SJCRH30 (cell line): ENCODE measurements around the gene PLCL1. TPM values are rescaled to one million over a fixed set of nuclear protein-coding genes. Genes with fewer than 3 reads are reported as not detected.
A peak's percentile ranks its signal among the peaks of the same experiment; 100 is the strongest.

Experiments
- DNase-seq, 2 experiments: peaks; one replicate each; pipeline ENCODE4 v3.0.0-alpha.2; 2015 to 2020
- H3K27ac ChIP-seq: fragments of 250-450 bp; sonication (Bioruptor Pico); 2 replicates; pipeline ENCODE4 v1.5.1; 2020; ENCODE audit warnings: mild to moderate bottlenecking, moderate library complexity
- H3K27me3 ChIP-seq: fragments of 250-450 bp; sonication (Bioruptor Pico); 2 replicates; pipeline ENCODE4 v1.5.1; 2020; ENCODE audit warnings: mild to moderate bottlenecking, moderate library complexity
- H3K36me3 ChIP-seq: fragments of 250-450 bp; sonication (Bioruptor Pico); 2 replicates; pipeline ENCODE4 v1.5.1; 2020; ENCODE audit warnings: mild to moderate bottlenecking, moderate library complexity
- H3K4me1 ChIP-seq: fragments of 250-450 bp; sonication (Bioruptor Pico); 2 replicates; pipeline ENCODE4 v1.5.1; 2020; ENCODE audit warnings: mild to moderate bottlenecking, moderate library complexity
- H3K4me3 ChIP-seq: fragments of 250-450 bp; sonication (Bioruptor Pico); 2 replicates; pipeline ENCODE4 v1.5.1; 2020; ENCODE audit warnings: mild to moderate bottlenecking, moderate library complexity
- H3K9me3 ChIP-seq: fragments of 250-450 bp; sonication (Bioruptor Pico); replicated peaks from 2 replicates; pipeline ENCODE4 v1.5.1; 2020; ENCODE audit warnings: mild to moderate bottlenecking, moderate library complexity
- total RNA-seq: library from RNA; depleted of rRNA; stranded (reverse); fragments of >200 nt; shearing (Covaris generic); gene quantifications from 2 replicates; pipeline ENCODE4 v1.2.3, GENCODE V29; 2014

The PLCL1 gene
- total RNA-seq, 1 experiment from 2014 or later: not detected

DNA sequence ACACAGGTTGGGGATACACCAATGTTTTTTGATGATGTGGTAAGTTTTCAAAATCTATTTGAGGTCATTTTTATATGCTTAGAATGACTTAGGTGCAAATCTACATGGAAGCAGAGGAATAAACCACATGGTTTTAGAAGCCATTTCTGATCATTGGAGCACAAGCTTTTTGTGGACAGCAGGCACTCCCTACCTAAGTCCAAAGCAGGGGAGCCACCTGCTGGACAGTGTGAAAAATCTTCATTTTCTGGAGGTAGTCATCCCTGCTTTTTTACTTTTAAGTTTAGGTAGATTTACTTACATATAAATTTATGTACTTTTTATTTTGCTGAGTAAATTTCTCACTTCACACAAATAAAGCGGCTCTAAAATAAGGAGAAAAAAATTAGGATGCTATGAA is 323.2 kb downstream of the PLCL1 start:
- peak; percentile 32 to 70 for DNase-seq
- Histone ChIP-seq H3K4me1 (no peaks in the 10 kb centered on the region), H3K36me3 (no peaks in the 10 kb centered on the region), H3K4me3 (no peak overlapping the region), H3K27me3 (no peaks in the 10 kb centered on the region), H3K27ac (no peak overlapping the region), H3K9me3 (no peaks in the 10 kb centered on the region)

GRCh38 chr2:198129609-198130008 is 325.2 kb downstream of the PLCL1 start:
- Histone ChIP-seq H3K27ac (no peak overlapping the region), H3K9me3 (no peaks in the 10 kb centered on the region), H3K27me3 (no peaks in the 10 kb centered on the region), H3K4me1 (no peaks in the 10 kb centered on the region), H3K36me3 (no peaks in the 10 kb centered on the region), H3K4me3 (no peak overlapping the region)
- DNase-seq: no peak

- no peaks in the 10 kb centered on the region for H3K4me1 ChIP-seq
- H3K9me3 ChIP-seq: no peaks in the 10 kb centered on the region
- DNase-seq: no peak
- H3K36me3 ChIP-seq: no peaks in the 10 kb centered on the region
- H3K4me3 ChIP-seq: no peak overlapping the region
- no peaks in the 10 kb centered on the region for H3K27me3 ChIP-seq
- no peak overlapping the region for H3K27ac ChIP-seq
Observed at GRCh38 chr2:198134293-198134955, 330.0 kb downstream of the PLCL1 start.

DNA sequence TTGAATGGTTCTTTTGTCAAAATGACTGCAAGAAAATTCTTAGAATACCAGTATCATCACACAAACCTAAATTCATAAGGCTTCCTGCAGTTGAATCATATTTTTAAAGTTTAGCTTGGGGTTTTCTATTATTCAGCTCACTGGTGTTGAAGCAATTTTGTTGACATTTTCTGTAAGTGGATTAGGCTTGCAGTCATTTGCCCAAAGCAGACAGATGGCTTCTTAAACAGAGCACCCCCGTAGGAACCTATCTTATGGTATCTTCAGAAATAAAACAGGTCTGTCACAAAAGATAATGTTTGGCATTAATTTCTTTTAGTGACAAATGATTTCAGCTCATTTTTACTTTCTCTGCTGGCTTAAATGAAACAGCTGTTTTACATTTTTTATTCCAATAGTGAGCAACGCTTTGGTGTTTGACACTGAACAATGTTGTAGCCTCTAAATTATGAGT is 331.1 kb downstream of the PLCL1 start:
- H3K27ac ChIP-seq: no peak overlapping the region
- no peaks in the 10 kb centered on the region for H3K27me3 ChIP-seq
- H3K4me1 ChIP-seq: no peaks in the 10 kb centered on the region
- no peak for DNase-seq
- H3K4me3 ChIP-seq: no peak overlapping the region
- H3K36me3 ChIP-seq: no peaks in the 10 kb centered on the region
- no peaks in the 10 kb centered on the region for H3K9me3 ChIP-seq

DNA sequence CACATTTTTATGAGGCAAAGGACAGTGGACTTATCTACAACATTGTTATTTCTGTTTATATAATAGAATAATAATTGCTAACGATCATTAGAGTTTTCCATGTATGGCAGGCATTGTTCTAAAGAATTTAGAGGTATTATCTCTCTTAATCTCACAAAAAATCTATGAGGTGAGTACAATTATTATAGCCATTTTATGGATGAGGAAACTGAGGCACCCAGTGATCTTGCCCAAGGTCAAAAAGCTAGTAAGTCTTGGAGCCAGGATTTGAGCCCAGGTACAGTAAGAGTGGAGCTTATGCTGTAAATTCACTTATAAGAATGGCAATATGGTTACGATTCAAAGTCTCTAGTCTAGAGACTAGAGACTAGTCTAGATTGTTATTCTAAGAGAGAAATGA is 331.7 kb downstream of the PLCL1 start:
- DNase-seq: no peak
- no peak overlapping the region for H3K27ac ChIP-seq

DNA sequence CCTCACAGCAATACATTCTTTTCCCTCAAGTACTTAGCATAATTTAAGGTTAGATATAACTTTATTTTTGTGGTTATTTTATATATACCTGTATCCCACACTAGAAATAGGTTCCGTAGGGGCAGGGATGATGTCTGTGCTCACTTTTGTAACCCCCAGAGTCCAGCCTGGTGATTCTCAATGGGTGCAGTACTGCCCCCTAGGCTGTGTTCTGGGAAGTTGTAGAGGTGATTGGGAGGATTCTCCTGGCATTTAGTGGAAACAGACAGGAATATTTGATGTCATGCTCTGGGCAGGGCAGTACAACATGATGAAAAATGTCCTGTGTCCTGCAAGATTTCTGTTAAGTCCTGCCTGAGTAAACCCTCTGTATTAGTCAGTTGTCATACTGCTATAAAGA is 333.3 kb downstream of the PLCL1 start:
- Histone ChIP-seq H3K27me3 (no peaks in the 10 kb centered on the region), H3K4me1 (no peaks in the 10 kb centered on the region), H3K27ac (no peak overlapping the region), H3K4me3 (no peak overlapping the region), H3K36me3 (no peaks in the 10 kb centered on the region), H3K9me3 (no peaks in the 10 kb centered on the region)
- peak in 1 of 2 experiments; percentile 4 for DNase-seq

More for the DNA sequence above, 331.7 kb downstream of the PLCL1 start:
- H3K36me3 ChIP-seq: no peaks in the 10 kb centered on the region
- H3K27me3 ChIP-seq: no peaks in the 10 kb centered on the region
- no peak overlapping the region for H3K4me3 ChIP-seq
- no peaks in the 10 kb centered on the region for H3K4me1 ChIP-seq
- no peaks in the 10 kb centered on the region for H3K9me3 ChIP-seq

GRCh38 chr2:198141726-198142125 is 337.3 kb downstream of the PLCL1 start:
- no peak overlapping the region for H3K27ac ChIP-seq
- H3K36me3 ChIP-seq: no peaks in the 10 kb centered on the region
- DNase-seq: no peak
- H3K9me3 ChIP-seq: no peaks in the 10 kb centered on the region
- H3K4me3 ChIP-seq: no peak overlapping the region
- no peaks in the 10 kb centered on the region for H3K27me3 ChIP-seq
- no peaks in the 10 kb centered on the region for H3K4me1 ChIP-seq

- no peak overlapping the region for H3K27ac ChIP-seq
- DNase-seq: no peak
- H3K4me3 ChIP-seq: no peak overlapping the region
- no peaks in the 10 kb centered on the region for H3K4me1 ChIP-seq
- no peaks in the 10 kb centered on the region for H3K9me3 ChIP-seq
- H3K36me3 ChIP-seq: no peaks in the 10 kb centered on the region
- H3K27me3 ChIP-seq: no peaks in the 10 kb centered on the region
Observed at GRCh38 chr2:198143156-198143555, 338.8 kb downstream of the PLCL1 start.

- H3K27ac ChIP-seq: no peak overlapping the region
- H3K36me3 ChIP-seq: no peaks in the 10 kb centered on the region
- no peaks in the 10 kb centered on the region for H3K4me1 ChIP-seq
- DNase-seq: no peak
- H3K9me3 ChIP-seq: no peaks in the 10 kb centered on the region
- no peak overlapping the region for H3K4me3 ChIP-seq
- H3K27me3 ChIP-seq: no peaks in the 10 kb centered on the region
Observed at GRCh38 chr2:198143793-198144192, 339.4 kb downstream of the PLCL1 start.

DNA sequence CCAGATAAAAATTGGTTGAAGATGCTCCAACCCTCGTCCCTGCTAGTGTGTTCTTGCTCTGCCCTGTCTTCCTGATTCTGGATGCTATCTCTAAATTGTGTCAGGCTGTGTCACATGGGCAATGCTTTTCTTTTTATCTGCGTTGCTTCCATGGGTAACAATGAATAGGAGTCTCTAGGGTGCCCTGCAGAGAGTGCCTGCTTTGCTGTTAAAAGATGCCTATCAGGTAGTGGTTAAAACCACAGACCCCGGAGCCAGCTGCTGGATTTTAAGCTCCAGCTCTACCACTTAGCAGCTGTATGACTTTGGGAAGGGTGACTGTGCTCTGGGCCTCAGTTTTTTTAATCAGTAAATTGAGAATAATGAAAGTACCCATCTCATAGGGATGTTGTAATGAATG is 340.3 kb downstream of the PLCL1 start:
- no peaks in the 10 kb centered on the region for H3K4me1 ChIP-seq
- no peak overlapping the region for H3K27ac ChIP-seq
- no peak overlapping the region for H3K4me3 ChIP-seq
- no peaks in the 10 kb centered on the region for H3K27me3 ChIP-seq
- no peaks in the 10 kb centered on the region for H3K9me3 ChIP-seq
- peak; percentile 39 to 47 for DNase-seq
- H3K36me3 ChIP-seq: no peaks in the 10 kb centered on the region

- DNase-seq: no peak
Observed at GRCh38 chr2:198146346-198146940, 342.1 kb downstream of the PLCL1 start.

DNA sequence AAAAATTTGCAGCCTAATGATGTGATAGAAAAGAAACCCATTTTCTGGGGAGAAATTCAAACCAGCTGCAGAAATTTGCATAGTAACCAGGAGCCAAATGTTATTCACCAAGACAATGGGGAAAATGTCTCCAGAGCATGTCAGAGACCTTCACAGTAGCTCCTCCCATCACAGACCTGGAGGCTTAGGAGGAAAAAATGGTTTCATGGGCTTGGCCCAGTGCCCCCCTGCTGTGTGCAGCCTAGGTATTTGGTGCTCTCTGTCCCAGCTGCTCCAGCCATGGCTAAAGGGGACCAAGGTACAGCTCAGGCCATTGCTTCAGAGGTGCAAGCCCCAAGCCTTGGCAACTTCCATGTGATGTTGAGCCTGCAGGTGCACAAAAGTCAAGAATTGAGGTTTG is 352.9 kb downstream of the PLCL1 start:
- DNase-seq: no peak
- no peaks in the 10 kb centered on the region for H3K27me3 ChIP-seq
- H3K27ac ChIP-seq: no peak overlapping the region
- H3K36me3 ChIP-seq: no peaks in the 10 kb centered on the region
- H3K9me3 ChIP-seq: no peaks in the 10 kb centered on the region
- no peak overlapping the region for H3K4me3 ChIP-seq
- H3K4me1 ChIP-seq: no peaks in the 10 kb centered on the region

More at GRCh38 chr2:198146346-198146940, 342.1 kb downstream of the PLCL1 start:
- Histone ChIP-seq H3K27ac (no peak overlapping the region), H3K4me3 (no peak overlapping the region), H3K27me3 (no peaks in the 10 kb centered on the region), H3K4me1 (no peaks in the 10 kb centered on the region), H3K36me3 (no peaks in the 10 kb centered on the region), H3K9me3 (no peaks in the 10 kb centered on the region)

DNA sequence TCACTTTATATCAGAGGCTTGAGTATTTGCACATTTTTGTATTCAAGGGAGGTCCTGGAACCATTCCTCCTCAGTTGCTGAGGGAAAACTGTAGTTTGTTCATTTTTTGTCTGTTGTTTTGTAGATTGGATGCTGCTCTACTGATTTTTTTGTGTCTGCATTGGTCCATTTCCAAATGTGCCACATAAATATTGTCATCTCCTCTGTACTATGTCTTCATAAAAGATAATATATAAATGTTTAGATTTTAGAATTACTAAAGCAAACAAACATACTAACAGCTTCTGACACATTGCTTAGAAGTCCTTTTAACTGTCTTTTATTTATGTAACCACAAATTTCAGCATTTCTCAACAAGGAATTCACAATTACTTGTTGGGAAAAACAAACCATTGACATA is 356.8 kb downstream of the PLCL1 start:
- Histone ChIP-seq H3K27me3 (no peaks in the 10 kb centered on the region), H3K4me3 (no peak overlapping the region), H3K27ac (no peak overlapping the region), H3K9me3 (no peaks in the 10 kb centered on the region), H3K36me3 (no peaks in the 10 kb centered on the region), H3K4me1 (no peaks in the 10 kb centered on the region)
- DNase-seq: no peak

- H3K36me3 ChIP-seq: no peaks in the 10 kb centered on the region
- no peak for DNase-seq
- H3K27me3 ChIP-seq: no peaks in the 10 kb centered on the region
- H3K4me1 ChIP-seq: no peaks in the 10 kb centered on the region
- no peaks in the 10 kb centered on the region for H3K9me3 ChIP-seq
- H3K4me3 ChIP-seq: no peak overlapping the region
- H3K27ac ChIP-seq: no peak overlapping the region
Observed at GRCh38 chr2:198162276-198162675, 357.9 kb downstream of the PLCL1 start.

GRCh38 chr2:198164843-198165242 is 360.4 kb downstream of the PLCL1 start:
- Histone ChIP-seq H3K4me3 (no peak overlapping the region), H3K9me3 (no peaks in the 10 kb centered on the region), H3K27ac (no peak overlapping the region), H3K27me3 (no peaks in the 10 kb centered on the region), H3K4me1 (no peaks in the 10 kb centered on the region), H3K36me3 (no peaks in the 10 kb centered on the region)
- DNase-seq: no peak

- DNase-seq: no peak
- no peaks in the 10 kb centered on the region for H3K9me3 ChIP-seq
- H3K4me1 ChIP-seq: no peaks in the 10 kb centered on the region
- H3K4me3 ChIP-seq: no peak overlapping the region
- no peak overlapping the region for H3K27ac ChIP-seq
- no peaks in the 10 kb centered on the region for H3K27me3 ChIP-seq
- no peaks in the 10 kb centered on the region for H3K36me3 ChIP-seq
Observed at GRCh38 chr2:198165289-198165688, 360.9 kb downstream of the PLCL1 start.
